Stimulated activated CD8-positive, alpha-beta memory T cell treated with anti-CD3 and anti-CD28 coated beads, Interleukin-12 subunit alpha, Interleukin-12 subunit beta, amount 100 ng/mL, for 24 hours (primary cell): Measurements from ENCODE around the gene STXBP1.

ENCODE experiments used
- DNase-seq: peaks from one replicate; pipeline ENCODE4 v3.0.0-alpha.2; 2020; ENCODE audit errors: extremely low read depth

The STXBP1 gene

DNA sequence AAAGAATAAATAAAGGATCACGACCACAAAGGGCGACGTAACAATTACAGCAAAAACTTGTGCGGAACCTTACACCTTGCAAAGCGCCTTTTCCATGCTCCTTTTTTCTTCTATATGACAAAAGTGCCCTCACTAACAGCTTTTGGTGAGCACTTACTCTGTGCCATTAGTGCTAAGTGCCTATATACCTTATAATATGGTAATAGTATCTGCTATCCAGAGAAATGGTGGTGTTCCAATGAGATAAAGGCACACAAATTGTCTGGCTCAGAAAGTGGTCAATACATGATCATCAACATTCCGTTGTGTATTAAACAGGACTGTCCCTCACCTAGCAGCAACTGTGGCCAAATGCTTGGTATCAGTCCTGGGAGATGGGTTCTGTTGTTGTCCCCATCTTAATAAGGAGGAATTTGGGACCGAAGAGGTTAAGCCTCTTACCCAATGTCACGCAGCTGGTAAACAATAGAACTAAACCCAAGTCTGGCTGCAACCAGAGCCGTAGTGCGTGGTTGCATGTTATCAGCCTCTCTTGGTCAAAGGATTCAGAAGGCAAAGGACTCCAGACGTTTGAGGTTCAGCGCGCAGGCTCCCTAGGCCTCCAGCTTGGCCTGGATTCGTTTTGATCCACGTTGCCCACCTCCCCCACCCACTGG, 123.6 kb downstream of the STXBP1 start:
- no peak for DNase-seq

DNA sequence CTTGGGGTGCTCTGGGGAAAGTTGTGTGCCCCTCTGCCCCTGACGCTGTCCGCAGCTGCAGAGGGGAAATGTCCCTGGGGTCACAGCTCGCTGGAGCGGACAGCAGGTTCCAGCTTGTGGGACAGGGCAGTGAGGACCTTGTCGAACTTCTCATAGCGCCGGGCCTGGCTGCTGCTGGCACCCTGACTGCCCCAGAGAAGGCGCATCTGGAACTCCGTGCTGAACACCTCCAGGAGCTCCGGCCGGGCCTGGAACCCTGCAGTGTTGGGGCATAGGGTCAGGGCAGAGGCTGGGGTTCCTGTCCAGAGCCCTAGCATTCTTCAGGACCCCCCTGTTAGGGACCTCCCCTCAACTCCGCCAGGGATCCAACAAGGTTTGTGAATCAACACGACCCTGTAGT, 126.6 kb downstream of the STXBP1 start:
- DNase-seq = no peak

DNA sequence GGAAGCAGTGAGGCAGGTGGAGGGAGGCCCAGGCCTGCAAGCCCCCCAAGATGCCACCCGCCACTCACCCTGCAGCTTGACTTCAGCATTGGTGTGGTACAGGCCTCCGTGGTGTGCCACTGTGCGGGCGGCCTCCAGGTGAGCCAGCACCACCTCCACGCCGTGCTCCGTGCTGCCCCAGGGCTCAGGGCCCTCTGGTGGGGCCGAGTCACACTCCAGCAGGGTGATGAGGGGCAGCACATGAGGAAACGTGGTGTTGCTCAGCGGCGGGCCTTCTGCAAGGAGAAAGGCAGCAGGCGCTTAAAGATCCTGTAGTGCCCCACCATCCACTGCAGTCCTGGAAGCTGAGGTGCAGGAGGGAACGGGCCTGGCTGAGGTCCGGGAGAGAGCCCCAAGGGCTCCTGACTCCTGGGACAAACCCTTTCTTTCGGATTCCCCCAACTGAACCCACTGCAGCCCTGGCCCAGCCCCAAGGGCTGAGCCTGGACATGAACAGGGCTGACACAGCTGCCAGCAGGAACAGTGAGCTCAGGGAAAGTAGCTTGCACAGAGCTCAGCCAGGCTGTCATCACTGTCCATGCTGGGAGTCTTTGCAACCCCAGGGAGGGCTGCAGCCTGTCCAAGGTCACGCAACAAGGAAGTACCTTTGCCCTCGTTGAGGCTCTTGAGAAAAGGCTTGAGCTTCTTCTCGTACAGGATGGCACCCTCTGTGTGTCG, 127.7 kb downstream of the STXBP1 start:
- no peak for DNase-seq

DNA sequence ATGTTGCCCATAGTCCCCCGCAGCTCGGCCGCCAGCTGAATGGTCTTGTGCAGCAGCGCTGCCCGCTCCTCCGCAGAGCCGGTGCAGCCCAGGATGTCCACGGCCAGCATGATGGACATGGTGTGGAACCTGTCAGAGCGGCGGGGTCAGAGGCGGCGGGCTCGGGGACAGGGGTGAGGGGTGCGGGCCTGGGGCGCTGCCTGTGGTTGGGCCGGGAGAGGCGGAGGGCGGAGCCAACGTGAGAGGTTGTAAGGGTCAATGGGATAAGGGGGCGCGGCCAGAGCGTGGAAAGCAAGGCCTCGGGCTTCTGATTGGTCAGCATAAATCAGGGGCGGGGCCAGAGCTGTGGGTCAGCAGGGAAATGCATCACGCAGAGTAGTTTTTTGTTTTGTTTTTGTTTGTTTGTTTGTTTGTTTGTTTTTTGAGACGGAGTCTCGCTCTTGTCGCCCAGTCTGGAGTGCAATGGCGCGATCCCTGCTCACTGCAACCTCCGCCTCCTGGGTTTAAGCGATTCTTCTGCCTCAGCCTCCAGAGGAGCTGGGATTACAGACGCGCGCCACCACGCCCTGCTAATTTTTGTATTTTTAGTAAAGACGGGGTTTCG, 129.9 kb downstream of the STXBP1 start:
- no peak for DNase-seq
